H1 (cell line): Measurements from ENCODE around the gene MDFI. TPM values are rescaled to one million over a fixed set of nuclear protein-coding genes. Genes with fewer than 3 reads are reported as not detected.

Source experiments
- CTCF ChIA-PET: fragments of 300-600 bp; sonication (Branson Sonifier 250); formaldehyde crosslinking; loops from one replicate; lab custom pipeline; 2021; ENCODE audit not compliant: partially characterized antibody; lab: Charles Lee
- POLR2A ChIA-PET: fragments of 300-600 bp; sonication (Branson Sonifier 250); formaldehyde crosslinking; loops from one replicate; lab custom pipeline; 2021; ENCODE audit warnings: inconsistent platforms; ENCODE audit not compliant: partially characterized antibody; lab: Charles Lee
- DNase-seq, 2 experiments: peaks; one replicate each; pipeline versions ENCODE4 v3.0.0 to v3.0.0-alpha.2; 2010 to 2022; ENCODE audit warnings: low spot score in 2 of 2, low read depth in 1 of 2, mixed read lengths in 1 of 2
- FAIRE-seq: peaks from 2 replicates; lab custom pipeline; 2011; peaks lifted over from hg19 to GRCh38; lab: Jason Lieb, UNC
- H2AFZ ChIP-seq: 2 replicates; pipeline ENCODE4 v1.8.1; 2012; ENCODE audit warnings: low read length, inconsistent platforms
- H2AK5ac ChIP-seq: 2 replicates; pipeline ENCODE4 v1.6.1; 2013; ENCODE audit warnings: low read depth, low read length
- H2BK120ac ChIP-seq: replicated peaks from 2 replicates; pipeline ENCODE3; 2013; ENCODE audit warnings: low read depth, low read length, inconsistent platforms
- H2BK12ac ChIP-seq: 2 replicates; pipeline ENCODE4 v1.6.1; 2013; ENCODE audit warnings: low read depth, low read length
- H2BK15ac ChIP-seq: 2 replicates; pipeline ENCODE4 v1.6.1; 2013; ENCODE audit warnings: low read length
- H2BK20ac ChIP-seq: 2 replicates; pipeline ENCODE4 v1.6.1; 2013; ENCODE audit warnings: low read length
- H2BK5ac ChIP-seq: 2 replicates; pipeline ENCODE4 v1.6.1; 2013; ENCODE audit warnings: low read depth, low read length
- H3K14ac ChIP-seq: 2 replicates; pipeline ENCODE4 v1.6.1; 2013; ENCODE audit warnings: inconsistent platforms; ENCODE audit not compliant: insufficient read length
- H3K18ac ChIP-seq: 2 replicates; pipeline ENCODE4 v1.6.1; 2013; ENCODE audit warnings: low read length; ENCODE audit errors: extremely low read depth
- H3K23ac ChIP-seq: 2 replicates; pipeline ENCODE4 v1.6.1; 2013; ENCODE audit warnings: inconsistent platforms; ENCODE audit not compliant: insufficient read length
- H3K23me2 ChIP-seq: 2 replicates; pipeline ENCODE4 v1.6.1; 2013; ENCODE audit warnings: low read depth, low read length
- H3K27ac ChIP-seq: 2 replicates; pipeline ENCODE4 v1.6.1; 2011; ENCODE audit warnings: low read depth, low read length, inconsistent platforms
- H3K27me3 ChIP-seq, 4 experiments: replicated peaks in 1 of 4; 1 replicate in 1 of 4; 2 replicates in 3 of 4; pipeline versions ENCODE4 v1.6.1 to v1.8.1; 2011 to 2013; ENCODE audit warnings: low read length in 3 of 4, mild to moderate bottlenecking in 3 of 4, inconsistent platforms in 2 of 4, mixed read lengths in 2 of 4, moderate library complexity in 1 of 4; ENCODE audit not compliant: control insufficient read depth in 3 of 4, insufficient read depth in 3 of 4; ENCODE audit errors: extremely low read depth in 1 of 4
- H3K36me3 ChIP-seq, 4 experiments: 2 replicates each; pipeline versions ENCODE4 v1.6.1 to v1.8.1; 2011 to 2013; ENCODE audit warnings: mild to moderate bottlenecking in 4 of 4, low read length in 3 of 4, moderate library complexity in 2 of 4, control low read depth in 1 of 4, inconsistent platforms in 1 of 4; ENCODE audit not compliant: insufficient read depth in 4 of 4, control insufficient read depth in 2 of 4
- H3K4ac ChIP-seq: replicated peaks from 2 replicates; pipeline ENCODE3; 2013; ENCODE audit warnings: low read length, low read depth, mixed read lengths, inconsistent platforms; ENCODE audit not compliant: insufficient read length
- H3K4me1 ChIP-seq, 4 experiments: replicated peaks in 1 of 4; 1 replicate in 1 of 4; 2 replicates in 3 of 4; pipeline versions ENCODE4 v1.6.1 to v1.8.1; 2011 to 2013; ENCODE audit warnings: low read length in 3 of 4, inconsistent platforms in 2 of 4, mixed read lengths in 1 of 4; ENCODE audit not compliant: insufficient read depth in 4 of 4, control insufficient read depth in 3 of 4
- H3K4me2 ChIP-seq, 2 experiments: 2 replicates each; pipeline versions ENCODE4 v1.6.1 to v1.8.1; 2011 to 2013; ENCODE audit warnings: low read depth in 2 of 2, low read length in 2 of 2, control low read depth in 1 of 2, inconsistent platforms in 1 of 2, mild to moderate bottlenecking in 1 of 2; ENCODE audit not compliant: insufficient read depth in 1 of 2
- H3K4me3 ChIP-seq, 4 experiments: fragments of 200-600, 300-600 bp in 1 of 4; sonication (generic), shearing (Covaris generic), sonication (Bioruptor Twin) in 1 of 4; 2 replicates each; pipeline versions ENCODE4 v1.5.1 to v1.8.1; 2011 to 2016; ENCODE audit warnings: low read length in 4 of 4, low read depth in 3 of 4, control low read depth in 2 of 4, inconsistent platforms in 2 of 4, mild to moderate bottlenecking in 2 of 4, mixed read lengths in 1 of 4, moderate library complexity in 1 of 4; ENCODE audit not compliant: insufficient read depth in 2 of 4; ENCODE audit errors: extremely low read depth in 1 of 4
- H3K56ac ChIP-seq: replicated peaks from 2 replicates; pipeline ENCODE3; 2013; ENCODE audit warnings: low read depth, mild to moderate bottlenecking, mixed read lengths, low read length, inconsistent platforms; ENCODE audit not compliant: insufficient read length
- H3K79me1 ChIP-seq: 2 replicates; pipeline ENCODE4 v1.6.1; 2013; ENCODE audit warnings: low read depth, low read length, control low read depth
- H3K79me2 ChIP-seq, 2 experiments: 2 replicates each; pipeline versions ENCODE4 v1.6.1 to v1.8.1; 2012 to 2013; ENCODE audit warnings: low read length in 2 of 2, mild to moderate bottlenecking in 2 of 2, inconsistent platforms in 1 of 2; ENCODE audit not compliant: insufficient read depth in 2 of 2, control insufficient read depth in 1 of 2
- H3K9ac ChIP-seq, 4 experiments: replicated peaks in 1 of 4; 1 replicate in 1 of 4; 2 replicates in 3 of 4; pipeline versions ENCODE4 v1.6.1 to v1.8.1; 2011 to 2013; ENCODE audit warnings: low read depth in 3 of 4, low read length in 3 of 4, control low read depth in 2 of 4, mild to moderate bottlenecking in 2 of 4, moderate library complexity in 2 of 4, inconsistent platforms in 1 of 4; ENCODE audit errors: extremely low read depth in 1 of 4
- H3K9me3 ChIP-seq, 2 experiments: 2 replicates each; pipeline versions ENCODE4 v1.6.1 to v1.8.1; 2012 to 2013; ENCODE audit warnings: mild to moderate bottlenecking in 2 of 2, moderate library complexity in 2 of 2, control low read depth in 1 of 2, inconsistent platforms in 1 of 2, low read depth in 1 of 2, low read length in 1 of 2, mixed read lengths in 1 of 2; ENCODE audit not compliant: insufficient read depth in 2 of 2
- H4K20me1 ChIP-seq, 2 experiments: replicated peaks in 1 of 2; 2 replicates each; pipeline versions ENCODE3 to v1.8.1; 2011 to 2013; ENCODE audit warnings: inconsistent platforms in 2 of 2, low read length in 2 of 2, mild to moderate bottlenecking in 1 of 2; ENCODE audit not compliant: insufficient read depth in 2 of 2, control insufficient read depth in 1 of 2
- H4K5ac ChIP-seq: 2 replicates; pipeline ENCODE4 v1.6.1; 2013; ENCODE audit warnings: low read length, low read depth, mixed read lengths, inconsistent platforms; ENCODE audit not compliant: insufficient read length
- H4K8ac ChIP-seq: 2 replicates; pipeline ENCODE4 v1.8.0; 2013; ENCODE audit warnings: mild to moderate bottlenecking, moderate library complexity, low read length, inconsistent platforms; ENCODE audit not compliant: insufficient read depth; ENCODE audit errors: extremely low read depth
- H4K91ac ChIP-seq: replicated peaks from 2 replicates; pipeline ENCODE3; 2013; ENCODE audit warnings: low read length, mixed read lengths, inconsistent platforms; ENCODE audit not compliant: insufficient read length
- ASH2L ChIP-seq: fragments of 200-600, 300-600 bp; sonication (generic); IDR thresholded peaks from one replicate; pipeline ENCODE4 v1.7.1; 2017; ENCODE audit warnings: low read length
- CBX8 ChIP-seq: fragments of 300-800, 300-1000 bp; sonication (generic); IDR thresholded peaks from 2 replicates; pipeline ENCODE4 v1.7.1; 2016; ENCODE audit warnings: low read depth, low read length, borderline replicate concordance
- CHD2 ChIP-seq: IDR thresholded peaks from 2 replicates; pipeline ENCODE4 v1.6.1; 2012; ENCODE audit warnings: low read length, improper control_type of control experiment
- HDAC2 ChIP-seq, 2 experiments: fragments of 300-600 bp in 1 of 2; sonication (generic) in 1 of 2; IDR thresholded peaks; 2 replicates each; pipeline ENCODE4 v1.6.1; 2011 to 2012; ENCODE audit warnings: low read depth in 2 of 2, low read length in 2 of 2, mild to moderate bottlenecking in 2 of 2, moderate library complexity in 2 of 2, borderline replicate concordance in 1 of 2, inconsistent platforms in 1 of 2
- JUND ChIP-seq: IDR thresholded peaks from 2 replicates; pipeline ENCODE4 v1.6.1; 2011; ENCODE audit warnings: mild to moderate bottlenecking, improper control_type of control experiment, low read length
- RXRA ChIP-seq: IDR thresholded peaks from 2 replicates; pipeline ENCODE4 v1.6.1; 2011; ENCODE audit warnings: low read depth, mild to moderate bottlenecking, low read length, moderate library complexity; ENCODE audit not compliant: insufficient read depth
- SIX5 ChIP-seq: IDR thresholded peaks from 2 replicates; pipeline ENCODE4 v1.6.1; 2011; ENCODE audit warnings: mild to moderate bottlenecking, low read depth, low read length
- SP2 ChIP-seq: IDR thresholded peaks from 2 replicates; pipeline ENCODE4 v1.6.1; 2012; ENCODE audit warnings: mild to moderate bottlenecking, low read length, inconsistent platforms
- WGBS, 2 experiments: shearing (Covaris generic) in 1 of 2; methylation state at CpG; one replicate each; pipeline versions ENCODE4 v1.1.6 to v1.1.7; 2013 to 2015; ENCODE audit warnings: low lambda C conversion rate in 2 of 2, mixed read lengths in 2 of 2, inconsistent platforms in 1 of 2, low coverage in 1 of 2, missing lambda C conversion rate in 1 of 2; ENCODE audit not compliant: insufficient replicate concordance in 2 of 2, insufficient coverage in 1 of 2, insufficient read length in 1 of 2; ENCODE audit errors: extremely low coverage in 1 of 2, missing lambda C conversion rate in 1 of 2; 5-methylcytosine and 5-hydroxymethylcytosine counted together
- polyA plus RNA-seq, 7 experiments: library from polyadenylated mRNA; depleted of rRNA in 3 of 7; stranded (reverse) in 5 of 7; unstranded in 2 of 7; fragments of >200 nt in 5 of 7; fragments of 200-250 nt in 2 of 7; gene quantifications; 1 replicate in 5 of 7; 2 replicates in 1 of 7; 4 replicates in 1 of 7; pipeline versions ENCODE4 v1.2.1 to v1.2.3, GENCODE V29; 2011 to 2013; ENCODE audit warnings: missing spikeins in 2 of 7, mixed read lengths in 2 of 7
- total RNA-seq: library from RNA; stranded (reverse); fragmentation: NEBNext Ultra II Directional; extraction: Animal tissue kit (Norgen Biotek cat#: 25700); gene quantifications from 2 replicates; pipeline ENCODE4 v1.2.1, GENCODE V29; 2021
- TF ChIP-seq, protein P1 (sequence below): IDR thresholded peaks from 2 replicates; pipeline ENCODE4 v1.6.1; 2011; ENCODE audit warnings: low read depth, mild to moderate bottlenecking, low read length; ENCODE audit not compliant: insufficient read depth

MDFI gene
- total and polyA plus RNA-seq, 2 of the 8 experiments (the other 6 are each of a cell fraction or from before 2014, with no cell fraction given) = 41.0 to 65.6 TPM

- Histone ChIP-seq H2AK5ac (no peak overlapping the region), H2BK15ac (no peak overlapping the region), H3K56ac (no peak overlapping the region), H4K20me1 (no peaks in the 10 kb centered on the region), H4K91ac (no peak overlapping the region), H3K4me1 (peaks cover 0 to 5% (median 1%) of the 10 kb centered on the region in 4 experiments; a peak in 5 of 7 replicates), H3K27me3 (no peaks in the 10 kb centered on the region; a peak in 1 of 7 replicates), H2AFZ (no peak overlapping the region), H3K14ac (no peak overlapping the region), H3K36me3 (no peaks in the 10 kb centered on the region), H2BK20ac (no peak overlapping the region), H3K4ac (no peak overlapping the region), H3K4me2 (no peak overlapping the region), H3K23ac (no peak overlapping the region), H3K4me3 (no peak overlapping the region), H3K79me1 (no peaks in the 10 kb centered on the region), H2BK120ac (no peak overlapping the region), H3K9me3 (no peaks in the 10 kb centered on the region), H3K9ac (no peak overlapping the region), H4K8ac (no peak overlapping the region), H3K23me2 (no peaks in the 10 kb centered on the region), H2BK12ac (no peak overlapping the region), H3K18ac (no peak overlapping the region), H2BK5ac (no peak overlapping the region), H4K5ac (no peak overlapping the region), H3K79me2 (no peaks in the 10 kb centered on the region), H3K27ac (no peak overlapping the region)
- ChIA-PET CTCF (interaction anchor here (0.6 to 14.1 kb wide), 17 partner anchors 8 to 378 kb away, joined by 3 to 181 read pairs (median 4); no protein-coding TSS in a partner anchor), POLR2A (interaction anchor here (0.9 kb wide), 1 partner anchor 14 kb away, joined by 4 read pairs; no protein-coding TSS in a partner anchor)
- 97% methylated on average over 6 of the region's 6 CpGs; no CpG with 5 or more reads in 1 of the 2 experiments for WGBS, 2 experiments
- DNase-seq = no peak
- FAIRE-seq = no peak
- no peak for TF ChIP-seq CBX8
- TF ChIP-seq HDAC2 (IDR thresholded peaks at IDR 0.05; ENCODE audit: borderline replicate concordance in 1 of 2, low read depth in 2 of 2, low read length in 2 of 2) = no peak
- no peak for TF ChIP-seq ASH2L
- TF ChIP-seq, protein P1, sequence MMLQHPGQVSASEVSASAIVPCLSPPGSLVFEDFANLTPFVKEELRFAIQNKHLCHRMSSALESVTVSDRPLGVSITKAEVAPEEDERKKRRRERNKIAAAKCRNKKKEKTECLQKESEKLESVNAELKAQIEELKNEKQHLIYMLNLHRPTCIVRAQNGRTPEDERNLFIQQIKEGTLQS = no peak
- TF ChIP-seq SP2 = no peak
- TF ChIP-seq RXRA = no peak
- no peak for TF ChIP-seq CHD2
- TF ChIP-seq SIX5 = no peak
- TF ChIP-seq JUND = no peak
Observed at GRCh38 chr6:41695825-41696224, 57.6 kb downstream of the MDFI start.
